Muscle of arm (tissue), 12 donors: Measurements from ENCODE around the gene SPIN1. TPM values are rescaled to one million over a fixed set of nuclear protein-coding genes. Genes with fewer than 3 reads are reported as not detected.

Experiments used
- DNase-seq: peaks from one replicate; pipeline ENCODE4 v3.0.0-alpha.2; 2013
- polyA plus RNA-seq, 12 donors: library from polyadenylated mRNA; unstranded; fragments of 120-200 nt; gene quantifications; one replicate each; pipeline ENCODE4 v1.2.1, GENCODE V29; 2013; ENCODE audit not compliant: insufficient read length in 12 of 12

Gene SPIN1
- polyA plus RNA-seq, 12 donors: 57.5 to 85.0 (median 75.6) TPM; not detected in 1

DNA sequence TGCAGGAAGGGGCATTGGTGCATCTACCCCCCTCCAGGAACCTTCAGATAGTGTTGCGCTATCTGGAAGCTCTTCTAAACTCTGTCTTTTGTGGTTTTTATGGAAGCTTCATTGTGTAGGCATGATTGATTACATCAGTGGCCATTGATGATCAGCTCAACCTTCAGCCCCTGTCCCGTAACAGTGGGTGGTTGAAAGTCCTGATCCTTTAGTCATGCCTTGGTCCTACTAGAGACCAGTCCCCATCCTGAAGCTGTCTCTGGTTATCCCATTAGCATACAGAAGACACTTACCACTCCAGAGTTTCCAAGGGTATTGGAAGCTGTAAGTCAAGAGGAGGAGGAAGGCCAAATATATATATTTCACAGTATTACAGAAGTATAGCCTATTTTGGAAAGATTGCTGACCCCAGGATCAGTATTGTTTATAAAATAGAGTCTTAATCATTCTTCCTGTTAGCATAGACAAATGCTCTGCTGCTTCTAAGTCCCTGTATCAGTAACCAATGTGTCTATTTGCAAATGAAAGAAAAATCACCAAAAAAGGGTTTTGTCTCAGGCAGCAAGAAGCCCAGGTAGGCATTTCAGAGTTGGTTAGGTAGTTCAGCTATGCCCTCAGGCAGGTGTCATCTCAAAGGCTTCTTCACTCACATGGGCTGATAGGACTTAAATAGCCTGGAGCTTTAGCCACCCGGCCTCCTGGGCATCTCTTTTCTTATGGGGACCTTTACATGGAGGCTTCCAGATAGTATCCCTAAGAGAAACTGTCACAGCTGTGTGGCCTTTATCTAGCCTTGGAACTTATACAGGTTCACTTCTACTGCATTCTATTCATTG, 41.6 kb downstream of the SPIN1 start:
- DNase-seq: no peak

DNA sequence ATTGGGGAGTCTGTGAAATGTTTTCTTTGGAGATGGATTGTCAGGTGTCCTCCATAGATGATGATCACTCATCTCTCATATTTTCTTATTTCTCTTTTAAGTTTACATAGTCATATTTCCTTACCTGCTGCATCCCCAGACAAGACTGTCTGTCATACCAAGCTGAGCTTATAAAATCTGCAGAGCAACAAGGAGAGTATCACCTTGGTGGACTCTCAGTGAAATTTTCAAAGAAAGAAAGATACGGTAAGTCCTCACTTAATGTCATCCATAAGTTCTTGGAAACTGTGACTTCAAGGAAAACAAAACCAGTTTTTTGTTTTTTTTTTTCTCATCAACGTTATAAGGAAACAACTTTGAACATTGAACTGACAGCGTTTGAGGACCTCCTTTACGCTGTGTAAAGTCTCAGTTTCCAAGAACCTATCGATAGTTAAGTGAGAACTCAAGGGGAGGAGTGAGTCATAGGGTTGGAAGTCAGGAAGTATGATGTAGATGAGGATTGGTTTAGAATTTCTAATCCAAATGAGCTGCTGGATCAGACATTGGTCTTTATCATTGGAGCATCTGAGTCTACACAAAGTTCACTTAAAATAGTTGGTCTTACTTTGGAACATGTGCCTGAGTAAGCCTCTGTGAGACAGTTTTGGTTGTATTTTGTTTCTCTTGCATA, 45.5 kb downstream of the SPIN1 start:
- DNase-seq: no peak

DNA sequence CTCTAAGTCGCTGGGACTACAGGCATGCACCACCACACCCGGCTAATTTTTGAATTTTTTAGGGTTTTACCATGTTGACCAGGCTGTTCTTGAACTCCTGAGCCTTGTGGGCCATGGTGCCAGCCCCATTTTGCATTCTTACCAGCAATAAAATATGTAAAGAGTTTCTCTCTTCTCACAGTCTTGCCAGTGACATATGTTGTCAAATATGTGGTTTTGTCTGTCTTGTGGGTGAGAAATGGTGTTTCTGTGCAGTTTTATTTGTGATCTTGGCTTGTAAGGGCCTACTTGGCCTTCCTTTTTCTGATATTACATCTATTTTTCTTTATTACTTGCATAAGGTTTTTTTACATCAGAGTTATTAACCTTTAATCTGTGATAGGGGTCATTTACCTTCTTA, 47.1 kb downstream of the SPIN1 start:
- DNase-seq: no peak

DNA sequence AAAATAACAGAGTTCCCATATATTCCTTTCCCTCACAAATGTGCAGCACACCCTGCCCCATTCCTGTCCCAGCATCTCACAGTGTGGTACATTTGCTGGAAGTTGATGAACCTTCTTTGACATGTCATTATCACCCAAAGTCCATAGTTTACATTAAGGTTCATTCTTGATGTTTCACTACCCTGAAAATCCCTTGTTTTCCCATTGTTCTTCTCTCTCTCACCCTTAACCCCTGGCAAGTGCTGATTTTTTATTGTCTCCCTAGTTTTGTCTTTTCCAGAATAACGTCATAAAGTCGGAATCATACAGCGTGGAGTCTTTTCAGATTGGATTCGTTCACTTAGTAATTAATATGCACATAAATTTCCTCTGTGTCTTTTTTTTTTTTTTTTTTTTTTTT, 48.1 kb downstream of the SPIN1 start:
- DNase-seq: no peak

DNA sequence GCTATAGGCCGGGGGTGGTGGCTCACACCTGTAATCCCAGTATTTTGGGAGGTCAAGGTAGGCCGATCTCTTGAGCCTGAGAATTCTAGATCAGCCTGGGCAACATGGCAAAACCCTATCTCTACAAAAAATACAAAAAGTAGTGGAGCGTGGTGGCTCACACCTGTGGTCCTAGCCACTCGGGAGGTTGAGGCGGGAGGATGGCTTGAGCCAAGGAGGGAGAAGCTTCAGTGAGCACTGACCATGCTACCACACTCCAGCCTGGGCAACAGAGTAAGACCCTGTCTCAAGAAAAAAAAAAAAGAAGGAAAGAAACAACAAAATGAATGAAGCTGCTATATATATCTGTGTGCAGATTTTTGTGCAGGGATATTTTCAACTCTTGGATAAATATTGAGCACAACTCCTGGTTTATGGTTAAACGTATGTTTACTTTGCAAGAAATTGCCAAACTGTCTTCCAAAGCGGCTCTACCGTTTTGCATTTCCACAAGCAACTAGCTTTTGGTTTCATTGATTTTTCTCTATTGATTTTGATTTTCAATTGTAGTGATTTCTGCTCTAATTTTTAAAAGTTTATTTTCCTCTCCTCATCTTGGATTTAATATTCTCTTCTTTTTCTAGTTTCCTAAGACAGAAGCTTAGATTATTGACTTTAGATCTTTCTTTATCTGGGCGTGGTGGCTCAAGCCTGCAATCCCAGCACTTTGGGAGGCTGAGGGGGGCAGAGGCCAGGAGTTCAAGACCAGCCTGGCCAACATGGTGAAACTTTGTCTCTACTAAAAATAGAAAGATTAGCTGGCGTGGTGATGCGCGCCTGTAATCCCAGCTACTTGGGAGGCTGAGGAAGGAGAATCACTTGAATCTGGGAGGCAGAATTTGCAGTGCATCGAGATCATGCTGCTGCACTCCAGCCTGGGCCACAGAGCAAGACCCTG, 49.2 kb downstream of the SPIN1 start:
- no peak for DNase-seq

DNA sequence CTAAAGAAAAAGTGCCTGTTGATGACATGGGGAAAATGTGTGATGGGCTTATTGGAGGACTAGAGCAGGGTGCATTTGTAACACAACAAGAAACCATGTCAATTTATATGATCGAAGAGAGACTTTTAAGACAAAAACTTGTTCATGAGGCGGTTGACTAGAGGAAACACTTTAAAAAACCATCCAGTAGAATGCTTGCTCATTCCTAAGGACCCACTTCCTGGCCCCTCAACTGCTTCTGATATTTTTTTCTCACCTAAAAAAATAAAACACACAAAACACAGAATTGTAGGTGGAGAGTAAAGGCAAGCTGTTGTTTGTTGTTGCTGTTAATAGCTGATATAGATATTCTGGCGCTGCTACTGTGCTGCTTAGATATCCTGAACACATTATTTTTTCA, 50.6 kb downstream of the SPIN1 start:
- DNase-seq: no peak

DNA sequence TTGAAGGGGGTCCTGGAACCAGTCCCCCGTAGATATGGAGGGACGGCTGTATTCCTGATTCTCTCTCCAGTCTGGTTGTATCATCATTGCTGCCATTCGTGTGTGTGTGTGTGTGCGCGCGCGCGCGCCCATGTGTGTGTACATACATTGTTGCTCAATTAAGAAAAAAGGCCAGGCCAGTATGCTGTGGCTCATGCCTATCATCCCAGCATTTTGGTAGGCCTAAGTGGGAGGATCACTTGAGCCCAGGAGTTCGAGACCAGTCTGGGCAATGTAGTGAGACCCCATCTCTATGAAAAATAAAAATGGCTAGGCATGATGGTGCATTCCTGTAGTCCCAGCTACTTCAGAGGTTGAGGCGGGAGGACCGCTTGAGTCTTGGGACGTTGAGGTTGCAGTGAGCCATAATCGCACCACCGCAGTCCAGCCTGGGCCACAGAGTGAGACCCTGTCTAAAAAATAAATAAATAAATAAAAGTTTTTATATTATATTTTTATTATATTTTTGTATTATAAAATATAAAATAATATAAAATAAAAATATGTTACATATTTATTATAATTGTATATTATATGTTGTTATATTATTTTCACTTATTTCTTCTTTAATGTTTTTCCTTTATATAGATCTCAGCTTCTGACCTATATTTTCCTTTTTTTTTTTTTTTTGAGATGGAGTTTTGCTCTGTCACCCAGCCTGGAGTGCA, 53.2 kb downstream of the SPIN1 start:
- no peak for DNase-seq

DNA sequence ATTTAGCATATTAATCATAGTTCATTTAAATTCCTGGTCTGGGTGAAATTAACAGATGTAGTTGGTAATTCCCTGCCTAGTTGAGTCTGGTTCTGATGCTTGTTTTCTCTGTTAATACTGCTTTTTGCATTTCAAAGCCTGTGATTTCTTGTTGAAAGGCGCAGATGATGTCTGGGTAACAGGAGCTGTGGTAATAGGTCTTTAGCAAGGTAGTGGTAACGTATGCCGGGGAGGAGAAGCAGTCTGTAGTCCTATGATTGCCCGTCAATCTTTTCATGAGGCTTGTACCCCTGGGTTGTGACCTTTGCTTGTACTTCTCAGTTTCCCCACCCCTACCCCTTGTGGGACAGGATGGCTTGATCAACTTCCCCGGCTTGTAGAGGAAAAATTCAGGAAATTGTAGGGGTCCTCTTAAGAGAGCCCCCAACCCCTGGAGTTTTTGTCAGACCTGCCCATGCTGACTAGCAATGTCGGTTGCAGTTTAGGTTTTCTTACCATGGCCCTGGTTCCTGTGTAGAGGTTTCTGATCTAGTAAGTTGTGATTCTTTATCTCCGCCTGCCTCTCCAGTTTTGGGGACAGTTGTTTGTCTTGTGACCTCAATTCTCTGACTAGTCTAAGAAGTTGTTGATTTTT, 55.4 kb downstream of the SPIN1 start:
- DNase-seq: no peak

DNA sequence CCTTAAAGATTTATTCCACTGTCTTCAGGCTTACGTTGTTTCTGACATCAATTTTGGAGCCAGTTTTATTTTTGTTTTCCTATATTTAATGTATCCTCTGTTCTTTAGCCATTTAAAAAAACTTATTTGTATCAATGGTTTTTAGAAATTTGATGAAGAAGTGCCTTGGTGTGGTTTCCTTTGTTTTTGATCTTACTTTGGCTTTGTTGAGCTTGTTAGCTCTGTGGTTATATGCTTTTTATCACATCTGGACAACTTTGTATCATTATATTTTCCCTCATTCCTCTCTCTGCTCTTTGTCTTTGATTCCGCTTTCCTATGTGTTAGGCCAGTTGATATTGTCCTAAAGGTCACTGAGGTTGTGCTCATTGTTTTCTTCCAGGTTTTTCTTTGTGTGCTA, 58.5 kb downstream of the SPIN1 start:
- no peak for DNase-seq

DNA sequence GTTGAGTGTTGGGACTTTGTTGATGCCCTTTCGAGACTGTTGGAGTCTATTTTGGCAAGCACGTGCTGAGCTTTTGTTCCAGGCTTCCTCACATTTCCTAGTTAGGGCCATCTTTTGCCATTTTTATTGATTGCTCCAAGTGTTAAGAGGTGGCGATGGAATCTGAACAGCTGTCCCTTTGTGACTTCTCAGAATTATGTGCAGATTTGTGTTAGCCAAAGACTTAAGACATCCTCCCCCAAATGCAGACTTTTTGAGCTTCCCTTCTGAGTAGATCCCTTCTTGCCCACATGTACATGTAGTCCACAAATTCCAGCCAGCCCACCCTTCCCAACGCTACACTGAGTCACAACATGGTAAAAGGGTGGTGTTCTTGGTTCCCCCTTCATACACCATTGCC, 59.2 kb downstream of the SPIN1 start:
- no peak for DNase-seq

DNA sequence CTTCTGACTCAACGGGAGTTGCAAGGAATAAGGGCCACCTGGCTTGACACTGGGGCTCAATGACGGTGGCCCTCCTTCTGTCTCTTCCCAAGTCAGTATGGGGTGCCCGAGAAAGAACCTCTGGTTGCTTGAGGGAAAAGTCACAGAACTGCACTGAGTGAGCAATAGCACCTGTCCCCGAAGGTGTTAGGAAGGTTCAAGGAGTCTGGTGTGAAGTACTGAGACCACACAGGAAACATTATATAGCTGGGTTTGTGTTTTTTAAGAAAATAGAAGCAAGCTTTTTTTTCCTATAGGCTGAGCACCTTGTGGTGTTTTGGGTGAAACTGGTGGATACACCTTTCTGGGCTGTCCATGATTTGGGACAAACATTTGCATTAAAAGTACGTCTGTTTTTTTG, 62.9 kb downstream of the SPIN1 start:
- no peak for DNase-seq

DNA sequence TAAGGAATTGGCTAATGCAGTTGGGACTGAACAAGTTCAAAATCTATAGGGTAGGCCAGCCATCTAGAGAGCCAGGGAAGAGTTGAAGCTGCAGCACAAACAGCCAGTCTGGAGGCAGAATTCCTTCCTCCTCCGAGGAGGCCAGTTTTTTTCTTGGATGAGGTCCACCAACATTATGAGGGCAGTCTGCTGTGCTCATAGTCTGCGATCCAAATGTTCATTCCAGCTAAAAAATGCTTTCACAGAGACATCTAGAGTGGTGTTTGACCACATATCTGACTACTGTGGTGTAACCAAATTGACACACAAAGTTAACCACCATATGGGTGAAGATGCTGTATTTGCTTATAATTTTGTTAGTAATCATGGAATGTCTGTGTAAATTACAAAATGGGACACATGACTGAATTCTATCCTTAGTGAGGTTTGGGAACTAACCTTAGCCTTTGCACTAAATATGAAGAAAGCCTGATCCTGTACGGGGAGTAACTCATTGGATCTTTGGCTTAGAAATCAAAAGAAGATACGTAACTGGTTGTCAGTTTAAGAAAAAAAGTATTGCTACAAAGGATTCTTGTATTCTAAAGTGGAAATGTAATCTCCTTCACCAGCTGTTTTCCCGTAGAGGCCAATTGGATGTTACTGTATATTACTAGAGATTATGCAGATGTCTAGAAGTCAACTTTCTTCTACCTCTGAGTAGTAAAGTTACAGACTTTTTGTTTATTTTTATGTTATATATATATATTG, 70.6 kb downstream of the SPIN1 start:
- DNase-seq: peak; percentile 53

DNA sequence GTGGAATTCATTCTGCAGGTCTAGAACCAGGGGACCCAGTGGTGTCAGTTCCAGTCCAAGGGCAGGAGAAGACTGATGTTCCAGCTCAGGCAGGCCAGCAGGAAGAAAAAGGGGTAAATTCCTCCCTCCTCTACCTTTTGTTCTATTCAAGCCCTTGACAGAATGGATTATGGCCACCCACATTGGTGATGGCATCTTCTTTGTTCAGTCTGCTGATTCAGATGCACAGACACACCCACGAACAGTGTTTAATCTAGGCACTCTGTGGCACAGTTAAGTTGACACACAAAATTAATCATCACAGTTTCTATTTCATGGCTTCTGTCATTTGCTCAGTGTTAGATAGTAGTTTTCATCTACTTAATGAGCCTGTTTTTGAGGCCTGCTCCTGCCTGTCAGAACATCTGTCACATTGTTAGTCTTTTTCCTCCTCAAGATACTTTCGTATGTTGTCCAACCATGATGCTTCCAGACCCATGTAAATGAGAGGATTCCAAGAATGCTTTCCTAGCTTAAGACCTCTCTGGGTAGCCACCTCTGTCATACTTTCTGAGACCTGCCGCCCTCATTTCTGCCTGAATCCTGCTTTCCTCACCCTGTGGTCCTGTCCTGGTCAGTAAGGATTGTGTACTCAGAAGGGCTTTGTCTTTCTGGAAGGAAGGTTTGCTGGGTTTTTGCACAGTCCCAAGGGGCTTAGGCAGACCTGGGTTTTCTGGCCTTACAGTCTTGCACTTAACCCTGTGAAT, 72.5 kb downstream of the SPIN1 start:
- DNase-seq: no peak

DNA sequence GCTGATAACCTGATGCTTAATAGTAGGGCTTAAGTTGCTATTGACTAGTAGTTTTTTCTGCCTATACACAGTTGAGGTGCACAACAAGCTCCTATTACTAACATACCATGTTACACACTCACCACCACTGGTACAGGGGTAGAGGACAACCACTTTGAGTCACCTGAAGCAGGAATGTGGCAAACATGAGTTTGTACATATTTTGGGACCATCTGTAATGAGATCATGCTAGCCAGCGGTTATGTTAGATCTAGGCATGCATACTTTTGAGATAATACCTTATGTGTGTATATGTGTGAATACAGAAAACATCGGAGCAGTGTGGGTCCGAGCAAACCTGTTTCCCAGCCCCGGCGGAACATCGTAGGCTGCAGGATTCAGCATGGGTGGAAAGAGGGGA, 73.9 kb downstream of the SPIN1 start:
- DNase-seq: no peak

DNA sequence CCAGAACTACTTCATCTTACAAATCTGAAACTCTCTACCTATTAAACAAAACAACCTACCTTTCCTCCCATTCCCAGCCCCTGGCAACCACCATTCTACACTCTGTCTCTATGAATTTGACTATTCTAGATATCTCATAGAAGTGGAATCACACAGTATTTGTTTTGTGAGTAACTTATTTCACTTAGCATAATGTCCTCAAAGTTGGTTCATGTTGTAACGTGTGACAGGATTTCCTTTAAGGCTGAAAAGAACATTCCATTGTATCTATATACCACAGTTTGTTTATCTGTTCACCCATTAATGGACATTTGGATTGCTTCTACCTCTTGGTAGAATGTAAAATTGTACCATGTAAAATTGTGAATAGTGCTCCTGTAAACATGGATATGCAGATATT, 76.6 kb downstream of the SPIN1 start:
- DNase-seq: no peak

DNA sequence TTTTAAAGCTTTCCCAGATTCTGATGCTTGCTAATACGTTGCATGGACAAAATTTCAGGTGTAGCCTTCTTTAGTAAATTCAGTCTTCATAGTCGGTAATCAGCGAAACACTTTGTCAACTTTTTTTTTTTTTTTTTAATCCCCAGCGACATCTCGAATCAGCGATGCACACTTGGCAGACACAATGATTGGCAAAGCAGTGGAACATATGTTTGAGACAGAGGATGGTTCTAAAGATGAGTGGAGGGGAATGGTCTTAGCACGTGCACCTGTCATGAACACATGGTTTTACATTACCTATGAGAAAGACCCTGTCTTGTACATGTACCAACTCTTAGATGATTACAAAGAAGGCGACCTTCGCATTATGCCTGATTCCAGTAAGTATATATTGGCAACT, 80.0 kb downstream of the SPIN1 start:
- no peak for DNase-seq

DNA sequence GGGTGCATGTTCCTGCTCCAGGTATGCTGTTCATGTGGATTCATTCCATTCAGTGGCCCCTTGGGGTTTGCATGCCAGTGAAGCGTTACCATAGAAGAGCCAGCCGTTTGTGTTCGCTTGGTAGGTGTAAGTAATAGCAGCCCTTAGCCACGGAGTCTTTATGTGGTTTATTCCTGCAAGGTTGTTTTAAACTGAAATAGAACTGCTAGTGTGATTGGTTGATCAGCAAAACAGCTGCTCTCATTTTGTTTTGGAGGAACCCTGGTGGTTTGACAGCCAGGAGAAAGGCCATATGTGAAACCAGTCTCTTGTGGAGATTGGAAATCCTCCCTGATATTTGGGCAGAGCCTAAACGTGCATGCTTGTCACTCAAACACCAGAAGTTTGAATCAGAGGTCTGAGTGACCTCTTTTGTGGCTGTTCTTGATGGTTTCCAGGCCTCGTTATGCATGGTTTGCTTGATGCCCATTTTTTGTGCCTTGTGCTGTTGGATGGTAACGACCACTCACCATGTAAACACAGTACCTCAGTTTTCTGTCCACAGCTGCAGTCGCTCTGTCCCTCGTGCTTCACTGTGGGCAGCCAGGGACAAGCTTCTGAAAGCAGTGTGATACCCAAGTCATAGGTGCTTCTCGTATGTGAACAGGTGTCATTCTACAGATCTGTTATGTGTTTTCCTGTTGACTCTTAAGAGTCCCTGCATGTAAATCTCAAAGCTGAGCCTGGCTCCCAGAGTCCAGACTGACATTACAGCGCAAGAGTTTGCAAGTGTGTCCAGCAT, 88.4 kb downstream of the SPIN1 start:
- DNase-seq: no peak

DNA sequence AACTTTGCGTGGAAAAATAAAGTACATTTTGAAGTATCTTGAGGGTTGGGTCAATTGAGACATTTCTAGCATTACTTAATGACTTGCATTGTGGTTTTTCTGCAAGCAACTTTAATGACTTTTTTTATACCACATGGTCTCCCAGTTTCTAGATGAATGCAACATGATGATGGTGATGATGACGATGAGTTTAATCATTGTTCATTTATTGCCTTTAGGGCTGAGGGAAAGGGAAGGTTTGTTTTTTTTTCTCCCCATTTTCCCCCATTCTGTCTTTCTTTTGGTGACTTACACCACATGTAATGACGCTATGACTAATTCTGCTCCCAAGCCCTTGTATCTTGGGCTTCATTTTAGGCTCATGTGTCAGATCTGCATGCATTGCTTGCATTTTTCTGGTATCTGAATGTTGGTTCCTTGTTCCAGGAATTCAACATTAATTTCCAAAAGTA, 89.1 kb downstream of the SPIN1 start:
- no peak for DNase-seq

DNA sequence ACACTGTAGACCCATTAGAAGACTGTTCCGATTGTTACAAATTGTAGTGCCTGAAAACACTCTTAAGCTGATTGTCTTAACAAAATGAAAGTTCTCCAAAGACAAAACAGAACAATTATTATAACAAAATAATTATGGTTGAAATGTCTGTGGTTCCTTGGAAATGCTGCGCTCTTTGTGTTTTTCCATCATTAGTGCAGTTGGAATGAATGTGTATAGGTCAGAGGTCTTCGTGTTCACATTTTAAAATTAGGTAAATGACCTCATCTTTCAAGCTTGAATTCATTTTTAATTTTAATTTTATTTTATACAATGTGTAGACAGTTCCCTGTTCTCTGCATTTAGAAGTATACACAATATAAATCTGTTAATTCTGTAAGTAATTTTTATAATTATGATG, 90.0 kb downstream of the SPIN1 start:
- DNase-seq: no peak
